ENCODE measurements around the gene ELAC1. TPM values are rescaled to one million over a fixed set of nuclear protein-coding genes. Genes with fewer than 3 reads are reported as not detected.

ELAC1 gene
- total RNA-seq, 1 donor from 2014 or later: 7.7 TPM

GRCh38 chr18:51006061-51006818 lies 38.4 kb downstream of the ELAC1 start:
- H3K27ac ChIP-seq: no peak overlapping the region
- H3K36me3 ChIP-seq: no peaks in the 10 kb centered on the region
- no peaks in the 10 kb centered on the region for H3K4me1 ChIP-seq
- no peak for DNase-seq
- no peak overlapping the region for H3K4me3 ChIP-seq
- H3K9me3 ChIP-seq: no peaks in the 10 kb centered on the region
- no peaks in the 10 kb centered on the region for H3K27me3 ChIP-seq (ENCODE audit: low read depth)
- intact Hi-C loops (cut with DNase I): no loop called here
- TF ChIP-seq, protein P1, sequence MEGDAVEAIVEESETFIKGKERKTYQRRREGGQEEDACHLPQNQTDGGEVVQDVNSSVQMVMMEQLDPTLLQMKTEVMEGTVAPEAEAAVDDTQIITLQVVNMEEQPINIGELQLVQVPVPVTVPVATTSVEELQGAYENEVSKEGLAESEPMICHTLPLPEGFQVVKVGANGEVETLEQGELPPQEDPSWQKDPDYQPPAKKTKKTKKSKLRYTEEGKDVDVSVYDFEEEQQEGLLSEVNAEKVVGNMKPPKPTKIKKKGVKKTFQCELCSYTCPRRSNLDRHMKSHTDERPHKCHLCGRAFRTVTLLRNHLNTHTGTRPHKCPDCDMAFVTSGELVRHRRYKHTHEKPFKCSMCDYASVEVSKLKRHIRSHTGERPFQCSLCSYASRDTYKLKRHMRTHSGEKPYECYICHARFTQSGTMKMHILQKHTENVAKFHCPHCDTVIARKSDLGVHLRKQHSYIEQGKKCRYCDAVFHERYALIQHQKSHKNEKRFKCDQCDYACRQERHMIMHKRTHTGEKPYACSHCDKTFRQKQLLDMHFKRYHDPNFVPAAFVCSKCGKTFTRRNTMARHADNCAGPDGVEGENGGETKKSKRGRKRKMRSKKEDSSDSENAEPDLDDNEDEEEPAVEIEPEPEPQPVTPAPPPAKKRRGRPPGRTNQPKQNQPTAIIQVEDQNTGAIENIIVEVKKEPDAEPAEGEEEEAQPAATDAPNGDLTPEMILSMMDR (IDR thresholded peaks at IDR 0.05): no peak
- peak; percentile 51 to 53 for ATAC-seq

DNA sequence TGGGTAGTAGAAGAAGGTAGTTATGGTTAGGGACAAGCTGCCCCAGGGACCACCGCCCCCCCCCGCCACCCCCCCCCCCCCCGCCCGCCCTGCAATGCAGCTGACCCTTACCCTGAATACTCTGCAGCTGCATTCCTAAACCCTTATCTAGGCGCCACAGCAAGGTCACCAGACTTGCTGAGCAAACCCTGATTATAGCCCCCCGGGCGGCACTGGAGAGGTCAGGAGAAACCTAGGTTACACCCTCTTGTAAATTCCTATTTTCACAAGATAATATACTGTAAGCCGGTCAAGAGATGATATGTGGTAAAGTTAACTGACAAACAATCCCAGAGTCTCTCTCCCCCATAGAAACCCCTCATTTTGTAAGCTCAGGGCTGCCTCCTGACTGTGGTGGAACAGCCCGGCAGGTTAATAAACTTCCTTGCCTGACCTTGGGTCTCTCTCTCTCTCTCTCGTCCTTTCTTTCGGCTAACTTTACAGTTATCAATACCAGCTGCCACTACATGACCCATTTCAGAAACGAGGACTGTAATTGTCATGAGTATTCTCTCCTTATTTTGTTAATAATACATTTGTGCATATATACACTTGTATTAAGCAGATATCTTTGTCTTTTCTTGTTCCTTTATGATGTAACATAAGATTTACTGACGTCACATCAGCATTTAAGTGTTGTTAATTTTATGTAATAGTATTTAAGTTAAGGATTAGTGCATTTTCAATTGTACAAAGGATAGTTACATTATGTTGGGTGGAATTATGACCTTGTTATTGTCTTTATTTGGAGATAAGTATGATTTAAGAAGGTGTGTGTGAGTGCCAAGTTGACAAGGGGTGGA lies 39.3 kb downstream of the ELAC1 start:
- Histone ChIP-seq H3K4me3 (no peak overlapping the region), H3K27me3 (ENCODE audit: low read depth) (no peaks in the 10 kb centered on the region), H3K27ac (no peak overlapping the region), H3K36me3 (no peaks in the 10 kb centered on the region), H3K9me3 (no peaks in the 10 kb centered on the region), H3K4me1 (no peaks in the 10 kb centered on the region)
- DNase-seq: no peak
- TF ChIP-seq, protein P1 (IDR thresholded peaks at IDR 0.05): no peak
- intact Hi-C loops (cut with DNase I): no loop called here
- no peak for ATAC-seq

GRCh38 chr18:51007790-51008139 lies 39.9 kb downstream of the ELAC1 start:
- Histone ChIP-seq H3K4me1 (no peaks in the 10 kb centered on the region), H3K27ac (no peak overlapping the region), H3K36me3 (no peaks in the 10 kb centered on the region), H3K4me3 (no peak overlapping the region), H3K27me3 (ENCODE audit: low read depth) (no peaks in the 10 kb centered on the region), H3K9me3 (no peaks in the 10 kb centered on the region)
- intact Hi-C loops (cut with DNase I): no loop called here
- TF ChIP-seq, protein P1 (IDR thresholded peaks at IDR 0.05): no peak
- ATAC-seq (no peak), DNase-seq (no peak)

- H3K27ac ChIP-seq: no peak overlapping the region
- no peaks in the 10 kb centered on the region for H3K9me3 ChIP-seq
- H3K4me1 ChIP-seq: no peaks in the 10 kb centered on the region
- DNase-seq (no peak), ATAC-seq (peak; percentile 92 to 96)
- no peaks in the 10 kb centered on the region for H3K36me3 ChIP-seq
- H3K27me3 ChIP-seq (ENCODE audit: low read depth): no peaks in the 10 kb centered on the region
- intact Hi-C loops (cut with DNase I): no loop called here
- no peak overlapping the region for H3K4me3 ChIP-seq
- TF ChIP-seq, protein P1 (IDR thresholded peaks at IDR 0.05): no peak
Measured at GRCh38 chr18:51009072-51009471, 41.2 kb downstream of the ELAC1 start.

GRCh38 chr18:51010218-51010617 lies 42.4 kb downstream of the ELAC1 start:
- H3K9me3 ChIP-seq: no peaks in the 10 kb centered on the region

More at GRCh38 chr18:51010218-51010617, 42.4 kb downstream of the ELAC1 start:
- H3K27me3 ChIP-seq (ENCODE audit: low read depth): no peaks in the 10 kb centered on the region
- DNase-seq: no peak
- H3K4me1 ChIP-seq: no peaks in the 10 kb centered on the region
- no peak overlapping the region for H3K4me3 ChIP-seq
- no peaks in the 10 kb centered on the region for H3K36me3 ChIP-seq
- no peak for ATAC-seq
- intact Hi-C loops (cut with DNase I): no loop called here
- no peak overlapping the region for H3K27ac ChIP-seq
- TF ChIP-seq, protein P1 (IDR thresholded peaks at IDR 0.05): no peak
